Common myeloid progenitor, CD34-positive (primary cell): Measurements from ENCODE around the gene BMP8A.

Experiments used
- CTCF ChIA-PET: fragments of 350-600 bp; sonication (Branson Sonifier 250); formaldehyde crosslinking; loops from one replicate; lab custom pipeline; 2021; ENCODE audit warnings: antibody characterized with exemption; lab: Charles Lee
- POLR2A ChIA-PET: fragments of 350-600 bp; sonication (Branson Sonifier 250); formaldehyde crosslinking; loops from one replicate; lab custom pipeline; 2021; ENCODE audit warnings: antibody characterized with exemption; lab: Charles Lee
- DNase-seq, 3 donors: peaks; one replicate each; pipeline versions ENCODE4 v3.0.0 to v3.0.0-alpha.2; 2013
- H3K27ac ChIP-seq, 2 experiments: 1 replicate in 1 of 2; 2 replicates in 1 of 2; pipeline ENCODE4 v1.7.0; 2013; ENCODE audit warnings: inconsistent platforms in 2 of 2, low read length in 2 of 2, mild to moderate bottlenecking in 2 of 2, low read depth in 1 of 2, moderate library complexity in 1 of 2; ENCODE audit not compliant: severe bottlenecking in 2 of 2, insufficient read depth in 1 of 2, poor library complexity in 1 of 2
- H3K27me3 ChIP-seq, 5 experiments: replicated peaks in 2 of 5; 1 replicate in 3 of 5; 2 replicates in 2 of 5; pipeline versions ENCODE4 v1.6.1 to v1.7.0; 2013; ENCODE audit warnings: low read length in 4 of 5, mild to moderate bottlenecking in 2 of 5, moderate library complexity in 2 of 5, inconsistent platforms in 1 of 5; ENCODE audit not compliant: insufficient read depth in 5 of 5, control insufficient read depth in 4 of 5
- H3K36me3 ChIP-seq, 4 experiments: 1 replicate in 2 of 4; 2 replicates in 2 of 4; pipeline versions ENCODE4 v1.6.1 to v1.7.0; 2013; ENCODE audit warnings: low read length in 3 of 4, control low read depth in 1 of 4, mild to moderate bottlenecking in 1 of 4; ENCODE audit not compliant: control insufficient read depth in 4 of 4, insufficient read depth in 4 of 4
- H3K4me1 ChIP-seq, 4 experiments: 1 replicate in 3 of 4; 2 replicates in 1 of 4; pipeline versions ENCODE4 v1.6.1 to v1.7.1; 2013; ENCODE audit warnings: low read length in 3 of 4, mild to moderate bottlenecking in 3 of 4, control low read depth in 1 of 4, inconsistent platforms in 1 of 4, moderate library complexity in 1 of 4; ENCODE audit not compliant: control insufficient read depth in 4 of 4, insufficient read depth in 4 of 4; ENCODE audit errors: control extremely low read depth in 1 of 4
- H3K4me3 ChIP-seq, 7 experiments: 1 replicate in 4 of 7; 2 replicates in 3 of 7; pipeline versions ENCODE4 v1.5.1 to v1.7.0; 2013; ENCODE audit warnings: mild to moderate bottlenecking in 7 of 7, low read length in 6 of 7, moderate library complexity in 6 of 7, inconsistent platforms in 2 of 7, low read depth in 2 of 7, control low read depth in 1 of 7; ENCODE audit not compliant: insufficient read depth in 4 of 7, control insufficient read depth in 1 of 7; ENCODE audit errors: extremely low read depth in 1 of 7
- H3K9me3 ChIP-seq, 5 experiments: 1 replicate in 4 of 5; 2 replicates in 1 of 5; pipeline versions ENCODE4 v1.6.1 to v1.7.1; 2013; ENCODE audit warnings: low read length in 4 of 5, mild to moderate bottlenecking in 2 of 5, inconsistent platforms in 1 of 5, low read depth in 1 of 5, moderate library complexity in 1 of 5; ENCODE audit not compliant: control insufficient read depth in 4 of 5, insufficient read depth in 2 of 5; ENCODE audit errors: control extremely low read depth in 1 of 5
- WGBS: methylation state at CpG from one replicate; pipeline ENCODE4 v1.1.5; 2013; ENCODE audit not compliant: insufficient coverage; 5-methylcytosine and 5-hydroxymethylcytosine counted together

The BMP8A gene

DNA sequence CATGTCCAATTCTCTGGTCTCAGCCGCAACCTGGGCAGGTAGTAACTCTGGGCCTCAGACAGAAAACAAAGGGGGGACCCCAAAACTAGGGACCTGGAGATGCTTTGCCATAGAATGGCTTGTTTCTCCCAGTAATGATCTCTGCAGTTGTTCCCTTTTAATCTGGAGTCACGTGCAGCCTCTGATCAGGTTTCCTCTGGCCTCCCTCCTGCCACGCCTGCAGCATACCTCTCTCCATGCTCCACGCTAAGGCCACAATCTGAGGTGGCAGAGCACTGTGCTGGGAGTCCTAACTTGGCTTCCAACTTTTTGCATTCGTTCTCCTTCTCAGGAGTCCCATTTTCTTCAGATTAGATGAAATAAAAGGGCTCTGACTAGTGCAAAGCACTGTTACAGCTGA lies 83.2 kb downstream of the BMP8A start:
- WGBS = 63% methylated on average over 3 of the region's 5 CpGs
- POLR2A ChIA-PET = no interaction called here
- H3K27ac ChIP-seq = peak overlapping the region in 1 of 2 experiments; percentile 81

More for the DNA sequence above, 83.2 kb downstream of the BMP8A start:
- DNase-seq = no peak
- H3K36me3 ChIP-seq = peaks cover 11 to 58% (median 34%) of the 10 kb centered on the region in 4 experiments
- peak overlapping the region; percentile 4 to 87 (median 80) for H3K4me3 ChIP-seq
- peaks cover 3 to 29% (median 22%) of the 10 kb centered on the region in 4 experiments for H3K4me1 ChIP-seq
- H3K9me3 ChIP-seq = no peaks in the 10 kb centered on the region
- no peaks in the 10 kb centered on the region for H3K27me3 ChIP-seq
- CTCF ChIA-PET = interaction anchor here (0.9 to 3.0 kb wide), 4 partner anchors 11 to 36 kb away, joined by 3 to 10 read pairs (median 5); no protein-coding TSS in a partner anchor
